Measurements from ENCODE around the gene TECTA.
"Not testable (repeated sequence)": the region's sequence is repeated elsewhere in the genome, so short reads cannot be mapped to it uniquely, and the experiment has no call there.

Gene TECTA

GRCh38 chr11:121235057-121235456 is 134.0 kb downstream of the TECTA start:
- no peak for DNase-seq (ENCODE audit: low read depth in 2 of 2)

GRCh38 chr11:121236115-121237001 is 135.3 kb downstream of the TECTA start:
- no peak for DNase-seq (ENCODE audit: low read depth in 2 of 2)

GRCh38 chr11:121237247-121237646 is 136.2 kb downstream of the TECTA start:
- DNase-seq (ENCODE audit: low read depth in 2 of 2) = not testable (repeated sequence)

- no peak for DNase-seq (ENCODE audit: low read depth in 2 of 2)
Measured at GRCh38 chr11:121237686-121238658, 136.9 kb downstream of the TECTA start.

GRCh38 chr11:121238956-121239355 is 137.9 kb downstream of the TECTA start:
- no peak for DNase-seq (ENCODE audit: low read depth in 2 of 2)

GRCh38 chr11:121240001-121240400 is 139.0 kb downstream of the TECTA start:
- not testable (repeated sequence) for DNase-seq (ENCODE audit: low read depth in 2 of 2)

- no peak for DNase-seq (ENCODE audit: low read depth in 2 of 2)
Measured at GRCh38 chr11:121240650-121241303, 139.7 kb downstream of the TECTA start.

Measured in stimulated activated CD4-positive, alpha-beta T cell treated with anti-CD3 and anti-CD28 coated beads, Interleukin-1b, Interleukin-23, amount 100 ng/mL, for 1 hour (primary cell).